RWPE1 (cell line): ENCODE measurements around the gene SPATA45.

ENCODE experiments used
- CTCF ChIA-PET: fragments of 350-600 bp; sonication (Branson Sonifier 250); formaldehyde crosslinking; extraction: SDS; loops from one replicate; lab custom pipeline; 2021; lab: Yijun Ruan, JAX
- POLR2A ChIA-PET: fragments of 400-600 bp; formaldehyde crosslinking; extraction: SDS; loops from one replicate; lab custom pipeline; 2020; ENCODE audit warnings: antibody characterized with exemption; ENCODE audit not compliant: low non-redundant PET; lab: Yijun Ruan, JAX
- DNase-seq: peaks from one replicate; pipeline ENCODE4 v3.0.0; 2012; ENCODE audit warnings: low spot score
- H3K27ac ChIP-seq: fragments of 450-650 bp; 2 replicates; pipeline ENCODE4 v1.5.1; 2017
- TF ChIP-seq, protein P1 (sequence below): fragments of 450-650 bp; conservative IDR thresholded peaks from 2 replicates; pipeline ENCODE4 v1.5.1; 2017; ENCODE audit warnings: low read depth, mild to moderate bottlenecking

Gene SPATA45

DNA sequence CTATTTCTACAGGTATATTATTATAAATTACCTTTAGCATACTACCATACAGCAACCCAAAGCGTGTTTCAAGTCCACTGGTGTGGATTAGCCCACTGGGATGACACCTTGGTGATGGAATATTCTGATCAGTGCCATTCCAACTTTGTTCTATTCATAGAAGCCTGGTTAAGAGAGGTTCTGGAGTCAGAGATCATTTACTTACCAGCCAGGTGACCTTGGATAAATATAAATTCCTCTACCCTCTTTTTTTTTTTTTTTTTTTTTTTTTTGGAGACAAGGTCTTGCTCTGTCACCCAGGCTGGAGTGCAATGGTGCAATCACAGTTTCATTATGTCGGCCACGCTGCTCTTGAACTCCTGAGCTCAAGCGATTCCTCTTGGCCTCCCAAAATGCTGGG, at the start of gene SPATA45:
TSS of gene SPATA45 (minus strand) at position 101 of the 400 bp plus-strand sequence. CDS start 11,500 bp downstream, outside the sequence.
- no peak for DNase-seq
- CTCF ChIA-PET = no interaction called here
- POLR2A ChIA-PET = no interaction called here
- no peak within 1 kb of the TSS for H3K27ac ChIP-seq
- TF ChIP-seq, protein P1, sequence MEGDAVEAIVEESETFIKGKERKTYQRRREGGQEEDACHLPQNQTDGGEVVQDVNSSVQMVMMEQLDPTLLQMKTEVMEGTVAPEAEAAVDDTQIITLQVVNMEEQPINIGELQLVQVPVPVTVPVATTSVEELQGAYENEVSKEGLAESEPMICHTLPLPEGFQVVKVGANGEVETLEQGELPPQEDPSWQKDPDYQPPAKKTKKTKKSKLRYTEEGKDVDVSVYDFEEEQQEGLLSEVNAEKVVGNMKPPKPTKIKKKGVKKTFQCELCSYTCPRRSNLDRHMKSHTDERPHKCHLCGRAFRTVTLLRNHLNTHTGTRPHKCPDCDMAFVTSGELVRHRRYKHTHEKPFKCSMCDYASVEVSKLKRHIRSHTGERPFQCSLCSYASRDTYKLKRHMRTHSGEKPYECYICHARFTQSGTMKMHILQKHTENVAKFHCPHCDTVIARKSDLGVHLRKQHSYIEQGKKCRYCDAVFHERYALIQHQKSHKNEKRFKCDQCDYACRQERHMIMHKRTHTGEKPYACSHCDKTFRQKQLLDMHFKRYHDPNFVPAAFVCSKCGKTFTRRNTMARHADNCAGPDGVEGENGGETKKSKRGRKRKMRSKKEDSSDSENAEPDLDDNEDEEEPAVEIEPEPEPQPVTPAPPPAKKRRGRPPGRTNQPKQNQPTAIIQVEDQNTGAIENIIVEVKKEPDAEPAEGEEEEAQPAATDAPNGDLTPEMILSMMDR = no peak

DNA sequence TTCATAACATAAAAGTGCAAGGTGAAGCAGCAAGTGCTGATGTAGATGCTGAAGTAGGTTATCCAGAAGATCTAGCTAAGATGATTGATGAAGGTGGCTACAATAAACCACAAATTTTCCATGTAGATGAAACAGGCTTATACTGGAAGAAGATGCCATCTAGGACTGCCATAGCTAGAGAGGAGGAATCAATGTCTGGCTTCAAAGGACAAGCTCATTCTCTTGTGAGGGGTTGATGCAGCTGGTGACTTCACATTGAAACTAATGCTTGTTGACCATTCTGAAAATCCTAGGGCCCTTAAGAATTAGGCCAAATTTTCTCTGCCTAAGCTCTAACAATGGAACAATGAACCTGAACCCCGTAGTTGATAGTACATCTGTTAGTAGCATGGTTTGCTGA, 44.7 kb upstream of the SPATA45 start:
- no peak for DNase-seq
- POLR2A ChIA-PET = no interaction called here
- CTCF ChIA-PET = interaction anchor here (0.6 kb wide), 1 partner anchor 622 kb away, joined by 3 read pairs; no protein-coding TSS in a partner anchor
- no peak overlapping the region for H3K27ac ChIP-seq
- TF ChIP-seq, protein P1 = no peak

DNA sequence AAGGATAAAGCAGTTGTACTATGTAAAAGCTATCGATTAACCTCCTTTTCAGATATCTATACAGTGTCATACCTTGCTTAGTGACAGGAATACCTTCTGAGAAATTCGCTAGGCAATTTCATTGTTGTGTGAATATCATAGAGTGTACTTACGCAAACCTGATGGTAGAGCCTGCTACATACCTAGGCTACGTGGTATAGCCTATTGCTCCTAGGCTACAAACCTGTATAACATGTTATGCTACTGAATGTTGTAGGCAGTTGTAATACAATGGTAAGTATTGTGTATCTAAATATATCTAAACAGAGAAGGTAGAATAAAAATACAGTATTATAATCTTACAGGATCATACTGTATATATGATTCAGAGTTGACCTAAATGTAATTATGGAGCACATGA, 37.1 kb upstream of the SPATA45 start:
- POLR2A ChIA-PET = no interaction called here
- CTCF ChIA-PET = no interaction called here
- TF ChIP-seq, protein P1 = no peak
- no peak for DNase-seq
- H3K27ac ChIP-seq = no peak overlapping the region

DNA sequence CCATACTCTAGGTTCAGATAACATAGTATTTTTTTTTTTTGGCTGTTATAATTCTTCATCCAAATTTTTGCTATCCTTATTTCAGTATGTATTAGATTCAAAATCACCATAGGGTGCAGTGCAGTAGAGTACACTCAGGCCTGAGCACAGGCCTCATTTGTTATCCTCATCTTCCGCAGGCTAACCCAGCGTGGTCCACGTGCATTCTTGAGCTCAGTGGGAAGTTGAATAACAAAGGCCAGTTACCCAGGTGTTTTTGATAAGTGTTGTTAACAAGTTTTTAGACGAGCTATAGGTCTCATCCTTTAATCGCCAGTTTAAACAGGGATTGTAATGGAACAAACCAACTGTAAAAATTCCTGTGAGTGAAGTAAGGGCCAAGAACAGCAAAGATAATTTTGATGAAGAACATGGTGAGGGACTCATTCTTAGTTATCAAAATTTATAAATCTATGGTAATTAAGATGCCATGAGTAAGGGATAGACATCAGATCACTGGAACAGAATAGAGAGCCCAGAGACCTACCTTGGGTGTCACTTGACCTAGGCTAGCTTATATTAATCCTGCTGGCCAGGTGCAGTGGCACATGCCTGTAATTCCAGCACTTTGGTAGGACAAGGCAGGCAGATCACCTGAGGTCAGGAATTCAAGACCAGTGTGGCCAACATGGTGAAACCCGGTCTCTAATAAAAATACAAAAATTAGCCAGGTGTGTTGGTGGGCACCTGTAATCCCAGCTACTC, 32.7 kb upstream of the SPATA45 start:
- POLR2A ChIA-PET = interaction anchor here (0.5 kb wide), 1 partner anchor 126 kb away, joined by 4 read pairs; no protein-coding TSS in a partner anchor
- TF ChIP-seq, protein P1 = no peak
- no peak overlapping the region for H3K27ac ChIP-seq
- CTCF ChIA-PET = no interaction called here
- no peak for DNase-seq

DNA sequence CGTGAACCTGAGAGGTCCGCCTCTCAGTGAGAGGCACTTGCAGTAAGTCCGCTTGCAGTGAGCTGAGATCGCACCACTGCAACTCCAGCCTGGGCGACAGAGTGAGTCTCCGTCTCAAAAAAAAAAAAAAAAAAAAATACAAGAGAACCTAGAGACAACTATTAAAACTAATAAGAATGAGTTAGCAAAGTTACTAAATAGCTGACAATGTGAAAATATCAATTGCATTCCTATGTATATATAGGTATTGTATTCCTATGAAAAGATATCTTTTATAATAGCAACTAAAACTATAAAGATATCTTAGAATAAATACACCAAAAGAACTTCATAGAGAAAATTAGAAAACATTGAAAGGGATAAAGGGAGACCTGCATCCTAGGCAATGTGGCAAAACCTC, 31.0 kb upstream of the SPATA45 start:
- CTCF ChIA-PET = interaction anchor here (0.5 to 0.7 kb wide), 2 partner anchors 296 to 1745 kb away, joined by 3 to 7 read pairs; no protein-coding TSS in a partner anchor
- TF ChIP-seq, protein P1 = no peak
- H3K27ac ChIP-seq = no peak overlapping the region
- DNase-seq = no peak
- POLR2A ChIA-PET = no interaction called here

DNA sequence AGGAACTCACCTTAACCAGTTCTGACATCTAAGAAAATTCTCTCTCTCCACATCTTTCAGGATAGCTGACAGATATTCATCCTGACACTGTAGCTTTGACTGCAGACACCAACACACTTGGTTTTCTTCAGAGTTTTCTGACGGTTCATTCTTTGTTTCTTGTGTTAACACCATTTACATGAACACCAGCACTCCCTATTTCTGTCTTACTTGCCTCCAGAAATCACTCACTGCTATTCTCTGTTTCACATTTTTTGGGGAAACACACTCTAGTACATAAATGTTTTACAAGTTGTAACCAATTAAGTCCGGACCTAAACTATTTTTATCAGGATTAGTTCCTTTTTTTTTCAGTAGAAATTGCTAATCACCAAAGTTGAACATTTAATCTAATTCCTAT, 26.1 kb upstream of the SPATA45 start:
- TF ChIP-seq, protein P1 = no peak
- CTCF ChIA-PET = interaction anchor here (0.6 kb wide), 1 partner anchor 244 kb away, joined by 3 read pairs; no protein-coding TSS in a partner anchor
- POLR2A ChIA-PET = no interaction called here
- no peak overlapping the region for H3K27ac ChIP-seq
- DNase-seq = no peak
